GM21381 (cell line): Measurements from ENCODE around the gene SUOX.
"Not testable (repeated sequence)": the region's sequence is repeated elsewhere in the genome, so short reads cannot be mapped to it uniquely, and the experiment has no call there.

ENCODE experiments used
- ATAC-seq: cut with Tn5 transposase; IDR thresholded peaks from one replicate; pipeline ENCODE4 v1.9.1; 2021; ENCODE audit warnings: mild to moderate bottlenecking, moderate library complexity; ENCODE audit not compliant: unreplicated experiment

Gene SUOX

GRCh38 chr12:55982319-55982936, 14.6 kb upstream of the SUOX start:
- ATAC-seq = no peak

- ATAC-seq = no peak
Observed at GRCh38 chr12:55983232-55983842, 13.7 kb upstream of the SUOX start.

- no peak for ATAC-seq
Observed at GRCh38 chr12:55984861-55985260, 12.2 kb upstream of the SUOX start.

GRCh38 chr12:55985341-55985740, 11.7 kb upstream of the SUOX start:
- ATAC-seq = no peak

- ATAC-seq = not testable (repeated sequence)
Observed at GRCh38 chr12:55985976-55986375, 11.1 kb upstream of the SUOX start.

GRCh38 chr12:55991110-55991509, 6.0 kb upstream of the SUOX start:
- ATAC-seq = no peak

- no peak for ATAC-seq
Observed at GRCh38 chr12:55993230-55993853, 3.7 kb upstream of the SUOX start.

- no peak for ATAC-seq
Observed at GRCh38 chr12:55995366-55995765, 1.7 kb upstream of the SUOX start.

GRCh38 chr12:55996201-55996714, 818 bp upstream of the SUOX start:
- no peak for ATAC-seq

GRCh38 chr12:55997535-55997859, 421 bp downstream of the SUOX start:
- no peak for ATAC-seq

GRCh38 chr12:55999522-55999921, 2.4 kb downstream of the SUOX start:
- ATAC-seq = not testable (repeated sequence)

GRCh38 chr12:55999999-56000540, 3.0 kb downstream of the SUOX start:
- not testable (repeated sequence) for ATAC-seq

- no peak for ATAC-seq
Observed at GRCh38 chr12:56001487-56002100, 4.5 kb downstream of the SUOX start.

GRCh38 chr12:56003376-56003775, 6.3 kb downstream of the SUOX start:
- not testable (repeated sequence) for ATAC-seq

GRCh38 chr12:56004211-56004610, 7.1 kb downstream of the SUOX start:
- no peak for ATAC-seq

GRCh38 chr12:56007564-56008559, 10.8 kb downstream of the SUOX start:
- peak; percentile 40 for ATAC-seq

GRCh38 chr12:56010111-56010570, 13.1 kb downstream of the SUOX start:
- ATAC-seq = no peak

GRCh38 chr12:56011509-56012090, 14.5 kb downstream of the SUOX start:
- ATAC-seq = no peak

GRCh38 chr12:56013482-56013881, 16.4 kb downstream of the SUOX start:
- ATAC-seq = no peak

GRCh38 chr12:56014205-56014604, 17.1 kb downstream of the SUOX start:
- ATAC-seq = no peak
